Tracheal epithelial cell (primary cell): ENCODE data around the gene CLIP4. TPM values are rescaled to one million over a fixed set of nuclear protein-coding genes. Genes with fewer than 3 reads are reported as not detected.

Experiments used
- total RNA-seq: library from RNA; depleted of rRNA; stranded (reverse); fragments of >200 nt; gene quantifications from 2 replicates; pipeline ENCODE4 v1.2.1, GENCODE V29; 2014

The CLIP4 gene, protein sequence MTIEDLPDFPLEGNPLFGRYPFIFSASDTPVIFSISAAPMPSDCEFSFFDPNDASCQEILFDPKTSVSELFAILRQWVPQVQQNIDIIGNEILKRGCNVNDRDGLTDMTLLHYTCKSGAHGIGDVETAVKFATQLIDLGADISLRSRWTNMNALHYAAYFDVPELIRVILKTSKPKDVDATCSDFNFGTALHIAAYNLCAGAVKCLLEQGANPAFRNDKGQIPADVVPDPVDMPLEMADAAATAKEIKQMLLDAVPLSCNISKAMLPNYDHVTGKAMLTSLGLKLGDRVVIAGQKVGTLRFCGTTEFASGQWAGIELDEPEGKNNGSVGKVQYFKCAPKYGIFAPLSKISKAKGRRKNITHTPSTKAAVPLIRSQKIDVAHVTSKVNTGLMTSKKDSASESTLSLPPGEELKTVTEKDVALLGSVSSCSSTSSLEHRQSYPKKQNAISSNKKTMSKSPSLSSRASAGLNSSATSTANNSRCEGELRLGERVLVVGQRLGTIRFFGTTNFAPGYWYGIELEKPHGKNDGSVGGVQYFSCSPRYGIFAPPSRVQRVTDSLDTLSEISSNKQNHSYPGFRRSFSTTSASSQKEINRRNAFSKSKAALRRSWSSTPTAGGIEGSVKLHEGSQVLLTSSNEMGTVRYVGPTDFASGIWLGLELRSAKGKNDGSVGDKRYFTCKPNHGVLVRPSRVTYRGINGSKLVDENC
- 84.1 and 109 TPM in 2 replicates for total RNA-seq

GRCh38 chr2:29114946-29115609 is at the start of gene CLIP4:
Gene CLIP4, plus strand, starts transcription at chr2:29115415. Its CDS starts 5,974 bp downstream, at chr2:29121389.

DNA sequence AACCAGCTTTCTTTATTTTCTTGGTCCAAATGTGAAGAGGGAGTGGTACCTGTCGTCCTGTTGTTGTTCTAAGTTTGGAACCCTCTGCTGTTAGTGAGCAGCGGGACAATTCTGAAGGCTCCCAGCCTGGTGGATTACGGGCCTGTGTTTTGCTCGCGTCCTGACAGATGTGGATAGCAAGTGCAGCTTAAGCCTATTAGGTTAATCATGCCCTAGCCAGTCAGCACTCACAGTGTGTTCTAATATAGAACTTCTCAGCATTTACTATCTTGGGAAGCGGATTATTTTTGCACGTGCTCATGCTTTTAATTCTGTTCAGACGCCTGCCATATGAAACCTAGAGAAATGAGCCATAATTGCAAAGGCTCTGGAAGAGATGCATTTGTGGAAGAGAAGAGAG is 40.8 kb upstream of the CLIP4 start, which contains the start of gene PCARE:
Gene PCARE, minus strand, starts transcription at position 113 of the 400 bp plus-strand sequence. CDS start 262 bp downstream, outside the sequence.

Other genes with a start within 250 kb of the CLIP4 start
- gene TRMT61B, start 245.1 kb upstream of the CLIP4 start, total RNA-seq = 9.2 and 18.1 TPM in 2 replicates
- 90.6 and 116 TPM in 2 replicates for gene WDR43, start 220.7 kb upstream of the CLIP4 start, total RNA-seq
- under 0.01 TPM in 1 of 2 replicates, not detected in the other for gene TOGARAM2, start 134.1 kb upstream of the CLIP4 start, total RNA-seq
- not detected in 2 replicates for gene PCARE, start 40.9 kb upstream of the CLIP4 start, total RNA-seq